Stimulated activated CD8-positive, alpha-beta memory T cell treated with anti-CD3 and anti-CD28 coated beads, Interleukin-15, amount 100 ng/mL, for 4 hours (primary cell): ENCODE results near the gene MVK.

Source experiments
- DNase-seq, 2 donors: peaks; one replicate each; pipeline ENCODE4 v3.0.0-alpha.2; 2020; ENCODE audit warnings: low read depth in 2 of 2

The MVK gene

DNA sequence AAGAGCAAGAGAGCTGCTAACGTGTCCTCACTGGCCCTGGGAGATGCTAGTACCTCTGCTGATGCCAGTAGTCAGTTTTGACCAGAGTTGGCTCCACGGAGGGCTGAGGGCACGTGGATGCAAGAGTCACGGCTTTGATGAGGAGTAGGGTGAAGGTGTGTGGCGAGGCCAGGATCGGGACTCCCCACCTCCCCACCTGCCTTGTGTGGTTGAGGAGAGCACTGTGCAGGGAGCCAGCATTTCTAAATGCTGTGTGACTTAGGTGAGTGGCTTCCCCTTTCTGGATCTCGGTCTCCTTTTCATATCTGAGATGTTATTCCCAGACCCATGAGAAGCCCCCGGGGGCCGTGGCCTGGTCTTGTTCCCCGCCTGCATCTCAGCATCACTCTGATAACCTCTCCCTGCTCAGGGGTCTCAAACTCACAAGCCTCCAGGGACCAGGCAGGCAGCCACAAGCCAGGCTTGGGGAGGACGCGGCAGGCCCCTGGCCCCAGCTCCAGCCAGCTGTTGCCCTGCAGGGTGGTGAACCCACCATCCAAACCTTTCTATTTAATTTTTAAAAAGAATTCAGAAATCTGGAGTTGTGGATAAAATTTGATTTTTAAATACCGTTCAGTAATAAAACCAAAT is 32.1 kb downstream of the MVK start:
- DNase-seq, result no peak

DNA sequence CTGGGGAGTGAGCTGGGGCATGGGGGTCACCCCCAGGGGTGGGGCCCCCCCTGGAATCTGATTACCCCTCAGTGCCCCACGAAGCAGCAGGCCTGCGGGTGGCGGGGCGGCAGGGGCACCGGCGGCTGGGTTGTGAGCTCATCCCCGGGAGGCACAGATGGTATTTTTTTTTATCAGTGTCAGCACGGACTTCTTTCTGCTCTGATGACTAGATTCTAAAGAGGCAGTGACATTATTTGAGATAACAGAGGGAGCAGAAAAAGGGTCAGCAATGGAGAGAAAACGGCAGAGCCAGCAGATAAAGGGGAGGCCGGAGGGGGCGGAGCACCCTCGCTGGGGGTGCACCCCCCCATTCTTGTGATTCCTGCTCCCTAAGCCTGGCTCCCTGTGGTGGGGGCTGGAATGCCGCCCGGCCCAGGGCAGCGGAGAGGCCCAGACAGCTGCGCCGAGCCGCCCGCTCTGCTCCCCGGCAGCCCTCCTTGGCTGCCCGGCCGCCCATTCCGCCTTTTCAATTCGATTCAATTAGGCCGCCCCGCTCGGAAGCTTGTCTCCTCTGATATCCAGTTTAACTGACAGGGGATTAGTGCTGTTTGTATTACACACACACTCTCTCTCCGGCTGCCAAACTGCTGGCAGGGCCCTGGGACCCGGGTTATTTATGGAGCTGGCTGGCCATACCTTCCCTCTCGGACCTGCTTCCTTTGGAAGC is 32.9 kb downstream of the MVK start:
- DNase-seq, result no peak

DNA sequence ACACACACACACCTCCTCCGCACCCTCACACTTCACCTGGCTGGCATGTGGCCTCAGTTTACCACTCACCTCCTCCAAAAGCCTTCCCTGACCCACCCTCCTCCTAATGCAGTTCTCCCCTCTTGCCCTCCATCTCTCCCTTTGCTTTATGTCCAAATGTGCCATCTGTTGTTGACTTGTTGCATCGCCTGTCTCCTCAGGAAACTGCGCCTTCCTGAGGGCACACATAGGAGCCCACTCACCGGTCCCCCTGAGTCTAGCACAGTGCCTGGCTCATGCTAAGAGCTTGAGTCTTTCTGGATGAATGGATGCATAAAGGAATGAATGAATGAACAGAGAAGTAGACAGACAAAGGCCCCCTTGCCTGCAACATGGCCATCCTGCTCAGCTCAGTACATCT is 34.0 kb downstream of the MVK start:
- DNase-seq, result no peak

DNA sequence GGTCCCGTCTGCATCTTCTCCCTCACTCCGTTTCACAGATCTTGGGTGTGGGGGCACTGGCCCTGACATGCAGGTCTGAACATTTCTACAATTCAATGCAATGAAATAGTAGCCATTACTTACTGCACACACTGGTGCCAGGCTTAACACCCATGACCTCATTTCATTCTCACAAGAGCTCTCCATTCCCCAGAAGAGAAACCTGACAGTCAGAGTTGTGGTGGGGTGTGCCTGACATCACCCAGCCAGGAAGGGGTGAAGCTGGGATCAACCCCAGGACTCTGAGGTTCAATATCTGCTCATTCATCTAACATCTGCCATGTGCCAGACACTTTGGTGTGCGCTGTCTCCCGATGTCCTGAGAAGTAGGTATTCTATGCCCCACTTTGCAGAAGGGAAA is 34.7 kb downstream of the MVK start:
- no peak for DNase-seq

DNA sequence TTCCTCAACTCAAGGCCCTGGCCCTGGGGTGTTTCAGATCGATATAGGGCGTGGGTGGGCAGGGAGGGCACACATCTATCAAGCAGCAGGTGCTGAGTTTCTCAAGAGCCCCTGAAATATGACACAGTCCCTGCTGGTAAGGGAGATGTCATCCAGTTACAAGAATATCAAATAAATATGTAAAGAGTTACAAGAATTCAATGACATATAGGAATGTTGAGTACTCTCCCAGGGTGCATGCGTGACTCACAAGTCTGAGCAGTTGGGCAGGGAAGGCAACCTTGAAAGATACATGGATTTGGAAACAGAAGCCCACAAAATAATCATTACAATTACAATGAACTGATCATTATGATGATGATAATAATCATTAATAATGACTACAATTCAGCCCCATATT is 35.2 kb downstream of the MVK start:
- no peak for DNase-seq

DNA sequence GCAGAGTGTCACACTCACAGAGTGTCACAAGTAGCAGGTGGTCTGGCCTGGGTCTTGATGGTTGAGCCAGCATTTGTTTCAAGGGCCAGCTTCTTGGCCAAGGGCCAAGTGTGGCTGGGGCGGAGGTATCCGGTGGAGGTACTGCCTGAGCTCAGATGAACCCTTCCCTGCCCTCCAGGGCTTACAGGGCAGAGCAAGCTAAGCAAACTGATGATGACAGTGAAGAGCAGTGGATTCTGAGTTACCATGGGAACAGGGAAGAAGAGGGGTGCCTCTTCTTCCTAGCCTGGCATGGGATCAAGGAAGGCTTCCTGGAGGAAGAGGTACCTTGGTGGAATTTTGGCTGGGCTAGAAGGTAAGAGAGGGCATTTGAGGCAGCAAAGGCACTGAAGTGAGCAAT is 35.7 kb downstream of the MVK start:
- no peak for DNase-seq

DNA sequence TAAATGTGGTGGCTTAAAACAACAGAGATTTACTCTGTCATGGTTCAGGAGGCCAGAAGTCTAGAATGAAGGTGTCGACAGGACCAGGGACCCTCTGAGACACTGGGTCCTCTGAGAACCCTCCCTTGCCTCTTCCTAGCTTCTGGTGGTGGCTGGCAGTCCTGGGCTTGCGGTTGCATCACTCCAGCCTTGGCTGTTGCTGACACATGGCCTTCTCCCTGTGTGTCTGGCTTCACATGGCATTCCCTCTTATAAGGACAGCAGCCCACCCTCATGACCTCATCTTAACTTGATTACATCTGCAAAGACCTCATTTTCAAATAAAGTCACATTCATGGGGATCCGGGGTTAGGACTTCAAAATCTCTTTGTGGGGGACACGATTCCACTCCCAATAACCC is 36.9 kb downstream of the MVK start:
- DNase-seq, result no peak

DNA sequence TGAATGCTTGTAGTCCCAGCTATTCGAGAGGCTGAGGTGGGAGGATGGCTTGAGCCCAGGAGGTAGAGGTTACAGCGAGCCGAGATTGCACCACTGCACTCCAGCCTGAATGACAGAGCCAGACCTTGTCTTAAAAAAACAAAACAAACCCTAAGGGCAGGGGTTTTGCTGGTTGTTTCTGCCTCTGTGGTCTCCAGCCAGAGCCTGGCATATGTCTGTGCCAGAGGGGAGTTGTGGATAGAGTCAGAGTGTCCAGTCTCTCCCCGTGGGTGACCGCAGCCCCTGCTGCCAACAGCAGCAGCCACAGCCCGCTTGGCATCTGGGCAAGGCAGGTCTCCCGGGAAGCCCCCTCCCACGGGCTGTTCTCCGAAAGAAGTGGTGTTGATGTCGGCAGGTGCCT is 37.6 kb downstream of the MVK start:
- DNase-seq, result no peak

DNA sequence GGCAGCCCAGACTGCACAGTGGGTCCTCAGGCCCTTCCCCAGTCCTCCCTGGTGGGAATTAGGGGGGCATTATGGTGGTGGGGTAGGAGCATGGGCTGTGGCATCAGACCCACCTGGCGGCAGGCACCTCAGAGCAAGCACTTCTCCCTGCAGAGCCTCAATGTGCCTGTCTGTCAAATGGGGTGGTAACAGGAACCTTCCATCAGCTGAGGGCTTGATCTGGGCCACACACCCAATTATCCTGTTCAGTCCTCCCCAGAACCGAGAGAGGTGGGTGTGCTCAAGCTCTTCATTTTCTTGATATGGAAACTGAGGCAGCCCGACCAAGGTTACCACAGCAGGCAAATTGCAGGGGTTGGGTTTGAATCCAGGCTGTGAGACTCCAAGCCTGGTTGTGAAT is 38.4 kb downstream of the MVK start:
- no peak for DNase-seq

DNA sequence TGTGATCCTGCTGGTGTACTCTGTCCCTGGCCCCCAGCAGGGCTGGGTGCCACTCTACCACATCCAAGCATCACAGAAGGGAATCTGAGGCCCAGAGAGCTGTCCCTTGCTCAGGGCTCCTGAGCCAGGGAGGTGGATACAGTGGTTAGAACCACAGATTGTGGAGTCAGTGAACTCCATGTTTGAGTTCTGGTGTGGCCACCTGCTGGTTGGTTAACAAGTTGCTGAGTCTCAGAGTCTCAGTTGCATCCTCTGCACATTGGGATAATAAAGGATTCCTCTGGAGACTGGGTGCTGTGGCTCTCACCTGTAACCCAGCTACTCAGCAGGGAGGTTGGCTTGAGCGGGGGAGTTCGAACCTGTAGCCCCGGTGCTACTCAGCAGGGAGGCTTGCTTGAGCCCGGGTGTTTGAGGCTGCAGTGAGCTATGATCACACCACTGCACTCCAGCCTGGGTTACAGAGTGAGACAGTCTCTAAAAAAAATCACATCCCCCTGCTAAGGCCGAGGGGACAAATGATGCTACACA is 39.4 kb downstream of the MVK start:
- DNase-seq, result no peak

DNA sequence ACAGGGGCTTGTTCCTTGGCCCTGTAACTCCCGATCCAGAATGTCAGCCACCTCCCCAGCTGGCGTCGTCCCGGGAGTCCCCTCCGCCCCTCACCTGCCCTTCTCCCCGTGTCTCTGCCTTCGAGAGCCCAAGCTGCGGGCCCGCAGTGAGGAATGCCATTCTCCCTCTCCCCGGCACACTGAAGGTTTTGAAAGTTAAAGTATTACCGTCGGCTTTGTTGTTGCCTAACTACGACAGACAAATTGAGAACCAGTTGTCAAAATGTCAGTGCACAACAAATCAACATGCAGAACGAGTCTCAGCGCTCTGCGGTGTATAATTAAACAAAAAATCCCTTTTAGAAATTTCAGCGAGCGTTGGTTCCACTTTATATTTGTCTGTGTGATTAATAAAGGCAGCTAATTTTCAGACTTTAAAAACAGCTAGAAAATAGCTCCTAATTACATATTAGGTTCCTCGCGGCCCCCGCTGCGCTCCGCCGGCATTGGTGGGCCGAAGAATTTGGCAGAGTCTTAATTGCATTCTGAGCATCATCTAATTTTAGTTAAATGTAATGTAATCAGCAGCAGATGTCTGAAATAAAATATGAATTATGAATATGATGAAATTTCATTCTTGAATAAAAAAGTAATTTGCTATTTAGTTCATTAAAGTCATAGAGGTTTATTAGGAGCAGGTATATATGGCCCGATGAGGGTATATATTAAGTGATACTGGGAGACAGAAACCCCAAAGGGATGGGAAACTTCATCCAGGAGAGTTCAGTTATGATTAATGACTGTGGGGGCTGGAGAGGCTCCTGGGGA is 40.3 kb downstream of the MVK start:
- DNase-seq, result no peak

DNA sequence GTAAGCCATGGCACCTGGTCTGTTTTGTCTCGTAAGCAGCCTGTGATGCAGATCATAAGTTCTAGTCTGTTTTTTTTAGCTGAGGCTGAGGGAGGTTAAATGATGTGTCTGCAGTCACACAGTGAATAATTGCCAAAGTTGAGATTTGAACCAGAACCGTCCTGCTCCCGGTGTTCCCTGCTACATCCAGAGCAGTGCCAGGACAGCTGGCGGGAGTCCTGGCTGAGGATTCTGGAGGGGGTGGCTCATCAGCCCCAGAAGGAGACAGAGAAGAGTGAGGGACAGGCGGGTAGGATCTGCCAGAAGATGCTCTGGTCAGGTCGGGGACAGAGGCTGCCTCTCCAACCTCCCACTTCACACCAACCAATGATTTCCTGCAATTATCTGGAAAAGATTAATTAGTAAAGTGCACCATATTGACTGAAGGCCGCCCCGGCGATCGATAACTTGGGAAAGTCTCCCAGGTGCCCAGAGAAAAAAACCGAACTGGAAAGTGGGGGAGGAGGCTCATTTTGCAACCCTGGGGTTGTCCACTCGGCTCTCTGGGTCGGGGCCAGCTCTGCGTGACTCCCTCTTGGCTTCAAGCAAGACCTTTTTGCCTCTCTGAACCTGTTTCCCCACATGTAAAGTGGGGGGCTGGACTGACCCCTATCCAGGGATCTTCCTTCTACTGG is 42.1 kb downstream of the MVK start:
- no peak for DNase-seq

DNA sequence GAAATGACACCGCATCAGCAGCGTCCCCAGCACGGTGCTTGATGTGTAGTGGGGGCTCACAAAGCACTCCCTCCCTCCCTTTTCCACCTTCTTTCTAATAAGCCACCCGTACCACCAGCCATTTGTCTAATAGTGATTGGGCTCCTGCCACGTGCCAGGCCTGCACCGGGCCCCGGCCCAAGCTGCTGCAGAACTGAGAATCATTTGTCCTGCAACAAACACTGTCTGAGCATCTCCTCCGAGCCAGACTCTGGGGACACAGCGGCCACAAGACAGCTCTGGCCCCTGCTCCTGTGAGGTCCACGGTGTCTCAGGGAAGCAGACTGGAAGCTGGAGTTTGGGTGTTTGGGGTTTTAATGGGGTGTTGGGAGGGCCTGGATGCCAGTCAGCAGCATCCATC is 43.9 kb downstream of the MVK start:
- no peak for DNase-seq

DNA sequence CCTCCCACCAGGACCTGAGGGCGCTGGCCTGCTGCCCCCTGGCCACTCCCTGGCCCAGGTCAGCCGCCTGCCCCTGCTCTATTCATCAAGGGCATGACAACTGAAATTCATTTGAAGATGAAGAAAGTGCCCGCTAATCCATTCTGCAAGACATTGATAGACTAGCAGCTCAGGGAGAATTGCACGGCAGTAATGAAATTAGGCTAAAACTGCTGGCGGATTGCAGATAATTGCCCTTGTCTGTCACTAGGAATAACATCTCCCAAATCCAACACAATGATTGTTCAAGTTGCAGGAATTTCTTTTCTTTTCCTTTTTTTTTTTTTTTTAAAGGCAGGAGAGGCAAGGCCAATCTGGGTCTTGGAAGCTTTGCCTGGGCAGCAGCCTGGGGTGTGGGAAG is 44.5 kb downstream of the MVK start:
- no peak for DNase-seq

DNA sequence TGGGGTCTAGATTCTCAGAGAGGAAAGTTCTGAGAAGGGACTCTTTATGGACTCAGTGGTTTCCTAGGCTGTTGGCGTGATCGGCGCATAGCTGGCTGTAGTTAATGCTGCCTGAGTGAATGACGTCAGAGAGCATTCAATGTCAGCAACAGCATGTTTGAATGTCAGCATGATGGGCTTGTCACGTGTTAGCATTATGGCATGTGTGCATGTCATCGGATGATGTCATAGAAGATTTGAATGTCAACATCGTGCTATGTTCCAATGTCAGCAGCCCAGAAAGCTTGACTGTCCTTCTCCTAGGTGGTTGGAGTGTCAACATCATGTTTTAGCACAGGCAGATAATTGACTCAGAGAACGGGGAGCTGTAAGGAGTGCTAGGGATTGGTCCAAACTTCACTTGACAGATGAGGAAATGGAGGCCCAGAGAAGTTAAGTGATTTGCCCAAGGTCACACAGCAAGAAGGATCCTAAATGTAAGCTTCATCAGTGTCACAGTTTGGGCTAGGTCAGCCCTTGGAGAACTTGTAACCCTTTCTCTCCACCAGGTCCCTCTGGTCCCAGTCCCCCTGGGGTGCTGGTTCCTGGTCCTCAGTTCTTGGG is 45.5 kb downstream of the MVK start:
- DNase-seq, result no peak

DNA sequence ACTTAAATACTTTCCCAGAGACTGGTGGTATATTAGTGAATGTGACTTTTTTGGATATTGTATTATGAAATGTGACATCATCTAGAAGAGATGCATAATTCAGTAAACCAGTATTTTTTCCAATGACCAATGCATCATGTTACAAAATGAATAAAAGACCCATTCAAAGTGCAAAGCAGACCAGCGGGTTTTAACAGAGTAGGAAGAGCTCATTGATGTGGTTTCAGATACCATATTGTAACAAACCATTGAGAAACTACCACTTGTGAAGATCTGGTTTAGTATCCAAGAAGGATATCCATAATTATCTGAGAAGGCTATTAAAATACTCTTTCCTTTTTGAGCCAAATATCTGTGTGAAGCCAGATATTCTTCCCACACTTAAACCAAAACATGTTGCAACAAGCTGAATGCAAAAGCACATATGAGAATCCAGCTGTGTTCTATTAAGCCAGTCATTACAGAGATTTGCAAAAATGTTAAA is 47.7 kb downstream of the MVK start:
- no peak for DNase-seq

DNA sequence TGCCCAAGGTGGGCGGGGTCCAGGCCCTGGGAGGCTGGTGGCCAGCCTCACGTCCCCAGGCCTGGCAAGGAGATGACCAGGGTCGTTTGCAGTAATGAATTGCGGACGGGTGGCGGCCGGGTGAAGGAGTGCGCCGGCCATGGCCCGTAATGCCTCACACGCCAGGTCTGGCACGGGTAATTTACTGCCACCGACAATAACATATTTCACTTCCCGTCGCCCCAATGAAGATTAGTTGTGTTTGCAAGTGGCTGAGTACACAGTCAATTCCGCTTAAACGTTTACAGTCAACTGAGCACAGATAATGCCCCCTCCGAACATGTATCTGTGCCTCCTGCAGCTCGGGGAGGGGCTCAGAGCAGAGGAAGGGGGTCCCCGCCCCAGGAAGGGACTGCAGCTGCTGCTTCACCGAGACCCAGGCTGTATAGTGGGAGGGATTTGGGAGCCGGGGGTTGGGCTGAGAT is 48.3 kb downstream of the MVK start:
- no peak for DNase-seq

DNA sequence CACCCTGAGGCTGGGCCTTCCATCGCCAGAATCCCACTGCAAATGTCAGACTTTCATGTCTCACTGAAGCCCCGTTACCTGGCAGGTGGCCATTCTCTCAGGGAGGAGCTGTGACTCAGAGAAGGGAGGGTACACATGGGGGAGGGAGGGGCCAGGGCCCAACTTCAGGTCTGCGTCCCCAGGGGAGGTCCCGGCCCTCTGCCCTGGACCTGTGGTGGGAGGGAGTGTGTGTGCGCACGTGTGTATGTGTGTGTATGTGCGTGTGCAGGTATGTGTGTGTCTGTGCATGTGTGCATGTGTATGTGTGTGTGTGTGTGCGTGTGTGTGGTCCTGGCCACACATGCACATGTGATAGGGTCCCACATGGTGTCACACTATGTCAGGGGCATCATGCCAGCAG is 50.9 kb downstream of the MVK start:
- DNase-seq, result no peak

DNA sequence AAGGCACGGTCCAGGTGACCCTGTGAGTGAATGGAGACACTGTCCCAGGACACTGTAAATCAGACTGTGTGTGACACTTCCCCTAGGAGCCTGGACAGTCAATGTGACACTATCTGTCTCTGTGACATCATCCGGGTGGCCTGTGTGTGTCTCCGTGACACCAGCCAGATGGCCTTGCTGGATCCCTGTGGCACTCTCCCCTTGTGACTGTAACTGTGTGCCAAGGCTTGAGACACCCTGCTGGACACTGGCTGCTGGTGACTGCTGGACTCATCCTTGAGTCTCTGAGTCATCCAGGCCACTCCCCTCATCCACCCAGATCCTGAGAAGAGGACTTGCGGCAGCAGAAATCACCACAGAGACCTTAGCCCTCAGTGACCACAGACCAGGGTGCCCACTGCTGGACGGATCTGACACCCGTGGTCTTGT is 51.6 kb downstream of the MVK start:
- no peak for DNase-seq

DNA sequence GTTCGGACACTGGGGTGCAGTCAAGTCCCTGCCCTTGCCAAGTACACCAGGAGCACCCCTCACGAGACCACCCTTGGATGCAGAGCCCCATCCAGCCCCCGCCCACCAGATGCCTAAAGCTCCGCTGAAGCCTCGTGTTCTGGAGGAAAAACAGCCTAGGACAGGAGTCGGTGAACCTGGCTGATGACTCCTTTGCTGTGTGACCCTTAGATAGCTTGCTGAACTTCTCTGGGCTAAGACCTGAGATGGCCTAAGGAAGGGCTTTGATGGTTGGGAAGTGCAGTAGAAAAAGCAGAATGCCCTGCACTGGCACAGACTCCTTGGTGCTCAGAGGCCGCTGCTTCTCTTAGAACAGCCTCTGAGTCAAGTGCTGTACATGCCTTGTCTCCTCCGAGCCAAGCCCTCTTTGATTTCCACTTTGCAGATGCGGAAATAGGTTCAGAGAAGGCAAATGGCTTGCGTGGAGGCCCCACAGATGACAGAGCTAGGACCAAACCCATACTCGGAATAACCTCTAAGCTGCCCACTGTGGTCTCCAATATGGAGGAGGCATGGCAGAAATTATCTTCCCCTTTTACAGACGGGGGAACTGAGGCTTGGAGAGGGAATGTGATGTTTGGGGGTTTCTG is 52.3 kb downstream of the MVK start:
- no peak for DNase-seq
